ENCODE data around the gene JUN.
"Not testable (repeated sequence)": the region's sequence is repeated elsewhere in the genome, so short reads cannot be mapped to it uniquely, and the experiment has no call there.

Gene JUN

GRCh38 chr1:58802640-58803399 is 19.0 kb upstream of the JUN start:
- Histone ChIP-seq H3K4me1 (ENCODE audit: control insufficient read depth in 1 of 2, insufficient read depth in 1 of 2, low read depth in 1 of 2, low read length in 1 of 2) (no peaks in the 10 kb centered on the region), H3K36me3 (no peaks in the 10 kb centered on the region), H3K27ac (no peak overlapping the region), H3K27me3 (no peaks in the 10 kb centered on the region), H3K9me3 (no peaks in the 10 kb centered on the region), H3K4me3 (ENCODE audit: low read depth in 1 of 2, low read length in 1 of 2) (no peak overlapping the region)
- TF ChIP-seq CTCF (IDR thresholded peaks at IDR 0.05), result no peak

- not testable (repeated sequence) for H3K4me3 ChIP-seq (ENCODE audit: low read depth in 1 of 2, low read length in 1 of 2); H3K9me3 ChIP-seq; H3K4me1 ChIP-seq (ENCODE audit: control insufficient read depth in 1 of 2, insufficient read depth in 1 of 2, low read depth in 1 of 2, low read length in 1 of 2); H3K27me3 ChIP-seq; H3K27ac ChIP-seq; H3K36me3 ChIP-seq
Observed at GRCh38 chr1:58801286-58801685, 17.4 kb upstream of the JUN start.

- H3K36me3 ChIP-seq, result no peaks in the 10 kb centered on the region
- no peaks in the 10 kb centered on the region for H3K4me1 ChIP-seq (ENCODE audit: control insufficient read depth in 1 of 2, insufficient read depth in 1 of 2, low read depth in 1 of 2, low read length in 1 of 2)
- H3K4me3 ChIP-seq (ENCODE audit: low read depth in 1 of 2, low read length in 1 of 2), result no peak overlapping the region
- no peaks in the 10 kb centered on the region for H3K9me3 ChIP-seq
- H3K27ac ChIP-seq, result no peak overlapping the region
- no peak for TF ChIP-seq CTCF (IDR thresholded peaks at IDR 0.05)
- peaks cover 23% of the 10 kb centered on the region for H3K27me3 ChIP-seq
Observed at GRCh38 chr1:58799650-58800049, 15.8 kb upstream of the JUN start.

GRCh38 chr1:58798910-58799442 is 15.1 kb upstream of the JUN start:
- H3K27me3 ChIP-seq, result peaks cover 30% of the 10 kb centered on the region
- H3K27ac ChIP-seq, result no peak overlapping the region
- no peaks in the 10 kb centered on the region for H3K36me3 ChIP-seq
- H3K4me1 ChIP-seq (ENCODE audit: control insufficient read depth in 1 of 2, insufficient read depth in 1 of 2, low read depth in 1 of 2, low read length in 1 of 2), result no peaks in the 10 kb centered on the region
- no peaks in the 10 kb centered on the region for H3K9me3 ChIP-seq
- TF ChIP-seq CTCF (IDR thresholded peaks at IDR 0.05), result no peak
- no peak overlapping the region for H3K4me3 ChIP-seq (ENCODE audit: low read depth in 1 of 2, low read length in 1 of 2)

- Histone ChIP-seq H3K36me3 (no peaks in the 10 kb centered on the region), H3K27me3 (peaks cover 55% of the 10 kb centered on the region), H3K27ac (no peak overlapping the region), H3K4me1 (ENCODE audit: control insufficient read depth in 1 of 2, insufficient read depth in 1 of 2, low read depth in 1 of 2, low read length in 1 of 2) (no peaks in the 10 kb centered on the region), H3K9me3 (no peaks in the 10 kb centered on the region), H3K4me3 (ENCODE audit: low read depth in 1 of 2, low read length in 1 of 2) (no peak overlapping the region)
- TF ChIP-seq CTCF (IDR thresholded peaks at IDR 0.05), result no peak
Observed at GRCh38 chr1:58796416-58796815, 12.6 kb upstream of the JUN start.

GRCh38 chr1:58794585-58794984 is 10.7 kb upstream of the JUN start:
- Histone ChIP-seq H3K4me3 (ENCODE audit: low read depth in 1 of 2, low read length in 1 of 2) (no peak overlapping the region), H3K27me3 (peaks cover 74% of the 10 kb centered on the region), H3K36me3 (no peaks in the 10 kb centered on the region), H3K9me3 (no peaks in the 10 kb centered on the region), H3K27ac (no peak overlapping the region), H3K4me1 (ENCODE audit: control insufficient read depth in 1 of 2, insufficient read depth in 1 of 2, low read depth in 1 of 2, low read length in 1 of 2) (no peaks in the 10 kb centered on the region)
- TF ChIP-seq CTCF (IDR thresholded peaks at IDR 0.05), result no peak

All from neutrophil (primary cell).